GM12878 (cell line): ENCODE data around the gene SASH1. TPM values are rescaled to one million over a fixed set of nuclear protein-coding genes. Genes with fewer than 3 reads are reported as not detected.

Experiments used
- ATAC-seq: fragments of 200-7000 bp; cut with Tn5 transposase; 3 replicates; pipeline ENCODE4 v1.9.1; 2020; ENCODE audit warnings: mild to moderate bottlenecking, moderate library complexity
- BruUV-seq: library from RNA; stranded (reverse); fragments of 400-500 nt; replicated peaks from 2 replicates; lab custom pipeline; 2021; lab: Mats Ljungman, UMichigan
- CTCF ChIA-PET: fragments of 300-600 bp; sonication (Branson Sonifier 250); formaldehyde crosslinking; extraction: SDS; loops from one replicate; lab custom pipeline; 2021; ENCODE audit warnings: inconsistent platforms; lab: Yijun Ruan, JAX
- POLR2A ChIA-PET: fragments of 350-600 bp; formaldehyde crosslinking; extraction: SDS; loops from one replicate; lab custom pipeline; 2021; ENCODE audit warnings: inconsistent platforms; lab: Charles Lee
- RAD21 ChIA-PET: fragments of 300-600 bp; sonication (Branson Sonifier 250); formaldehyde crosslinking; loops from one replicate; lab custom pipeline; 2023; ENCODE audit warnings: antibody characterized with exemption; ENCODE audit not compliant: unreplicated experiment; lab: Charles Lee
- SMC1A ChIA-PET: fragments of 300-600 bp; sonication (Branson Sonifier 250); formaldehyde crosslinking; loops from one replicate; lab custom pipeline; 2023; ENCODE audit not compliant: unreplicated experiment, uncharacterized antibody; lab: Charles Lee
- DNase-seq: peaks from one replicate; pipeline ENCODE4 v3.0.0-alpha.2; 2011; ENCODE audit warnings: low read depth, low spot score
- FAIRE-seq: peaks from 3 replicates; lab custom pipeline; 2011; peaks lifted over from hg19 to GRCh38; lab: Jason Lieb, UNC
- H2AFZ ChIP-seq: 2 replicates; pipeline ENCODE4 v1.6.0; 2011; ENCODE audit warnings: low read depth, low read length, control low read depth; ENCODE audit not compliant: control insufficient read depth
- H3K27ac ChIP-seq: 2 replicates; pipeline ENCODE4 v1.5.1; 2011; ENCODE audit warnings: control low read depth; ENCODE audit not compliant: control insufficient read depth, insufficient read depth
- H3K27me3 ChIP-seq, 2 experiments: replicated peaks in 1 of 2; 2 replicates each; pipeline versions ENCODE4 v1.6.0 to v1.6.1; 2011; ENCODE audit warnings: low read length in 1 of 2; ENCODE audit not compliant: control insufficient read depth in 2 of 2, insufficient read depth in 2 of 2
- H3K36me3 ChIP-seq, 2 experiments: 2 replicates each; pipeline ENCODE4 v1.5.1; 2011; ENCODE audit warnings: low read length in 1 of 2; ENCODE audit not compliant: control insufficient read depth in 2 of 2, insufficient read depth in 2 of 2
- H3K4me1 ChIP-seq: 2 replicates; pipeline ENCODE4 v1.6.1; 2011; ENCODE audit warnings: mild to moderate bottlenecking, low read length, moderate library complexity, mixed read lengths; ENCODE audit not compliant: control insufficient read depth, insufficient read depth
- H3K4me2 ChIP-seq: 2 replicates; pipeline ENCODE4 v1.6.0; 2011; ENCODE audit warnings: control low read depth; ENCODE audit not compliant: control insufficient read depth, insufficient read depth
- H3K4me3 ChIP-seq: fragments of 200-600 bp; sonication (generic); 2 replicates; pipeline ENCODE4 v1.5.1; 2016
- H3K79me2 ChIP-seq: 2 replicates; pipeline ENCODE4 v1.6.0; 2011; ENCODE audit warnings: low read length; ENCODE audit not compliant: control insufficient read depth, insufficient read depth
- H3K9ac ChIP-seq: 2 replicates; pipeline ENCODE4 v1.8.0; 2011; ENCODE audit warnings: low read length, control low read depth, mixed read lengths; ENCODE audit not compliant: control insufficient read depth, insufficient read depth
- H3K9me3 ChIP-seq: replicated peaks from 3 replicates; pipeline ENCODE4 v1.5.1; 2011; ENCODE audit warnings: mild to moderate bottlenecking, low read length; ENCODE audit not compliant: control insufficient read depth, insufficient read depth
- H4K20me1 ChIP-seq: 2 replicates; pipeline ENCODE4 v1.6.0; 2011; ENCODE audit not compliant: control insufficient read depth, insufficient read depth
- BCL3 ChIP-seq: IDR thresholded peaks from 2 replicates; pipeline ENCODE4 v1.6.1; 2011; ENCODE audit warnings: borderline replicate concordance, low read depth, mild to moderate bottlenecking, moderate library complexity, low read length; ENCODE audit not compliant: insufficient read depth, poor library complexity, severe bottlenecking
- CBX3 ChIP-seq: fragments of 200-600 bp; sonication (generic); IDR thresholded peaks from 2 replicates; pipeline ENCODE4 v1.6.1; 2016; ENCODE audit warnings: low read depth, borderline replicate concordance
- HDAC2 ChIP-seq: fragments of 200-600 bp; sonication (generic); IDR thresholded peaks from 2 replicates; pipeline ENCODE4 v1.6.1; 2017
- MTA2 ChIP-seq: fragments of 450-650 bp; IDR thresholded peaks from 2 replicates; pipeline ENCODE4 v1.6.1; 2016; ENCODE audit warnings: low read depth, mild to moderate bottlenecking, moderate library complexity
- MYB ChIP-seq: fragments of 150-350 bp; IDR thresholded peaks from 2 replicates; pipeline ENCODE4 v1.6.1; 2014; ENCODE audit warnings: mild to moderate bottlenecking, low read depth, low read length, borderline replicate concordance
- NFYB ChIP-seq: IDR thresholded peaks from 2 replicates; pipeline ENCODE4 v1.6.1; 2011; ENCODE audit warnings: low read depth, mild to moderate bottlenecking, low read length, improper control_type of control experiment, moderate library complexity; ENCODE audit not compliant: insufficient read depth
- PBX3 ChIP-seq: IDR thresholded peaks from 2 replicates; pipeline ENCODE4 v1.6.1; 2011; ENCODE audit warnings: mild to moderate bottlenecking, low read depth, low read length, moderate library complexity; ENCODE audit not compliant: insufficient replicate concordance
- RAD21 ChIP-seq: IDR thresholded peaks from 2 replicates; pipeline ENCODE4 v1.6.1; 2011; ENCODE audit warnings: mild to moderate bottlenecking, low read depth, low read length, moderate library complexity; ENCODE audit not compliant: insufficient read depth
- SIN3A ChIP-seq: IDR thresholded peaks from 2 replicates; pipeline ENCODE4 v1.6.1; 2012; ENCODE audit warnings: low read depth, low read length, improper control_type of control experiment
- ZBTB33 ChIP-seq: fragments of 450-650 bp; IDR thresholded peaks from 2 replicates; pipeline ENCODE4 v1.6.1; 2017; ENCODE audit warnings: mild to moderate bottlenecking
- ZNF622 ChIP-seq: fragments of 450-650 bp; IDR thresholded peaks from 2 replicates; pipeline ENCODE4 v1.6.1; 2017; ENCODE audit warnings: mild to moderate bottlenecking, inconsistent platforms
- WGBS: methylation state at CpG from one replicate; pipeline ENCODE4 v1.1.6; 2016; ENCODE audit warnings: low lambda C conversion rate; ENCODE audit not compliant: insufficient replicate concordance, insufficient coverage; ENCODE audit errors: missing lambda C conversion rate; 5-methylcytosine and 5-hydroxymethylcytosine counted together
- in situ Hi-C: fragments of 300-500 bp; cut with MboI; formaldehyde crosslinking; loops from 9 replicates; pipeline ENCODE4 v1.14.3; 2018; ENCODE audit warnings: mixed read lengths
- intact Hi-C: fragments of 100-400 bp; cut with micrococcal nuclease; formaldehyde crosslinking; loops from one replicate; pipeline ENCODE4 v1.14.2; 2022; ENCODE audit not compliant: unreplicated experiment
- polyA plus RNA-seq, 11 experiments: library from polyadenylated mRNA; depleted of rRNA in 4 of 11; unstranded in 6 of 11; stranded (reverse) in 5 of 11; fragments of >200 nt; fragmentation: Nextera tagmentation in 4 of 11; fragmentation: Illumina TruSeq in 1 of 11; extraction: Ambion mirVana in 4 of 11; extraction: Trizol in 1 of 11; gene quantifications; 1 replicate in 1 of 11; 2 replicates in 10 of 11; pipeline versions ENCODE4 v1.2.1 to v1.2.3, GENCODE V29; 2011 to 2016; ENCODE audit warnings: inconsistent platforms in 2 of 11, missing spikeins in 2 of 11, low read depth in 1 of 11
- total RNA-seq, 4 experiments: library from RNA; depleted of rRNA in 3 of 4; stranded (reverse); fragments of >200 nt in 3 of 4; fragmentation: Illumina TruSeq in 1 of 4; extraction: Trizol in 1 of 4; gene quantifications; 2 replicates each; pipeline versions ENCODE4 v1.2.1 to v1.2.3, GENCODE V29; 2013 to 2021

The SASH1 gene
- total and polyA plus RNA-seq, 10 of the 15 experiments (the other 5 are each of a cell fraction or from before 2014, with no cell fraction given), result 0.01 to 0.73 (median 0.14) TPM; not detected in 4

- Histone ChIP-seq H3K27me3 (no peaks in the 10 kb centered on the region), H2AFZ (no peak overlapping the region), H4K20me1 (no peaks in the 10 kb centered on the region), H3K36me3 (no peaks in the 10 kb centered on the region), H3K9me3 (no peaks in the 10 kb centered on the region), H3K27ac (no peak overlapping the region)
- no TSS peak for BruUV-seq
- ATAC-seq (no peak), FAIRE-seq (no peak), DNase-seq (no peak)
- intact Hi-C loops, result no loop called here
- CTCF ChIA-PET, result no interaction called here
- 10% methylated on average over 4 of the region's 4 CpGs for WGBS
- TF ChIP-seq ZNF622 (no peak), ZBTB33 (no peak), RAD21 (no peak), NFYB (no peak), MTA2 (no peak), CBX3 (no peak), MYB (no peak), BCL3 (no peak), SIN3A (no peak), HDAC2 (no peak), PBX3 (no peak)
- TF ChIP-seq, all 136 proteins: peak for 0
- POLR2A ChIA-PET, result no interaction called here
- no peak overlapping the region for H3K4me2 ChIP-seq
- SMC1A ChIA-PET, result no interaction called here
- H3K4me3 ChIP-seq, result no peak overlapping the region
- H3K9ac ChIP-seq, result no peak overlapping the region
- in situ Hi-C loops, result no loop called here
- no peaks in the 10 kb centered on the region for H3K79me2 ChIP-seq
- RAD21 ChIA-PET, result no interaction called here
- no peaks in the 10 kb centered on the region for H3K4me1 ChIP-seq
Observed at GRCh38 chr6:148324297-148324985, 18.2 kb upstream of the SASH1 start.
